Prostate gland (tissue), 2 donors: Measurements from ENCODE around the gene OR1F1. TPM values are rescaled to one million over a fixed set of nuclear protein-coding genes. Genes with fewer than 3 reads are reported as not detected.

ENCODE experiments used
- DNase-seq: peaks from one replicate; pipeline ENCODE4 v3.0.0-alpha.2; 2019; ENCODE audit warnings: low spot score
- H3K27ac ChIP-seq, 2 donors: fragments of 200-600 bp; sonication (generic); 2 replicates each; pipeline ENCODE4 v1.5.1; 2017 to 2019
- H3K27me3 ChIP-seq: fragments of 200-600 bp; sonication (generic); replicated peaks from 2 replicates; pipeline ENCODE4 v1.5.1; 2019; ENCODE audit not compliant: insufficient read depth
- H3K36me3 ChIP-seq, 2 donors: fragments of 200-600 bp; sonication (generic); 1 replicate in 1 of 2; 2 replicates in 1 of 2; pipeline versions ENCODE4 v1.5.1 to v1.8.1; 2017 to 2019
- H3K4me1 ChIP-seq: fragments of 200-600 bp; sonication (generic); replicated peaks from 2 replicates; pipeline ENCODE4 v1.5.1; 2019
- H3K4me3 ChIP-seq, 2 donors: fragments of 200-600 bp; sonication (generic); 2 replicates each; pipeline ENCODE4 v1.5.1; 2017 to 2019
- H3K9me3 ChIP-seq: fragments of 200-600 bp; sonication (generic); 2 replicates; pipeline ENCODE4 v1.5.1; 2017
- CTCF ChIP-seq, 4 experiments: fragments of 200-600 bp in 2 of 4; fragments of 450-650 bp in 2 of 4; sonication (generic) in 2 of 4; IDR thresholded peaks; 1 replicate in 3 of 4; 2 replicates in 1 of 4; pipeline ENCODE4 v1.5.1; 2016 to 2019; ENCODE audit warnings: antibody characterized with exemption in 4 of 4, mild to moderate bottlenecking in 2 of 4, moderate library complexity in 2 of 4
- POLR2A ChIP-seq: fragments of 450-650 bp; IDR thresholded peaks from one replicate; pipeline ENCODE4 v1.6.1; 2016; ENCODE audit warnings: antibody characterized with exemption, mild to moderate bottlenecking
- POLR2AphosphoS5 ChIP-seq: sonication (generic); formaldehyde crosslinking; IDR thresholded peaks from one replicate; pipeline ENCODE4 v1.6.1; 2017; ENCODE audit warnings: antibody characterized with exemption
- WGBS: methylation state at CpG from one replicate; pipeline ENCODE4 v1.1.5; 2018; 5-methylcytosine and 5-hydroxymethylcytosine counted together
- intact Hi-C: fragments of 100-400 bp; cut with DNase I; formaldehyde crosslinking; loops from one replicate; pipeline ENCODE4 v1.14.2; 2022
- total RNA-seq, 2 donors: library from RNA; depleted of rRNA; stranded (reverse); fragments of >200 nt; gene quantifications; one replicate each; pipeline ENCODE4 v1.1.0, GENCODE V29; 2016

Gene OR1F1
- total RNA-seq, 2 donors from 2014 or later, result not detected

GRCh38 chr16:3212567-3212966, 24.6 kb downstream of the OR1F1 start:
- H3K4me1 ChIP-seq, result no peaks in the 10 kb centered on the region
- DNase-seq, result no peak
- no peak for TF ChIP-seq CTCF (IDR thresholded peaks at IDR 0.05)
- no peak for TF ChIP-seq POLR2A
- no peak for TF ChIP-seq POLR2AphosphoS5
- intact Hi-C loops, result no loop called here
- H3K27ac ChIP-seq, result no peak overlapping the region
- no peaks in the 10 kb centered on the region for H3K9me3 ChIP-seq
- WGBS, result 67% methylated on average over 1 of the region's 1 CpG
- H3K27me3 ChIP-seq, result no peaks in the 10 kb centered on the region
- no peak overlapping the region for H3K4me3 ChIP-seq
- H3K36me3 ChIP-seq, result no peaks in the 10 kb centered on the region

DNA sequence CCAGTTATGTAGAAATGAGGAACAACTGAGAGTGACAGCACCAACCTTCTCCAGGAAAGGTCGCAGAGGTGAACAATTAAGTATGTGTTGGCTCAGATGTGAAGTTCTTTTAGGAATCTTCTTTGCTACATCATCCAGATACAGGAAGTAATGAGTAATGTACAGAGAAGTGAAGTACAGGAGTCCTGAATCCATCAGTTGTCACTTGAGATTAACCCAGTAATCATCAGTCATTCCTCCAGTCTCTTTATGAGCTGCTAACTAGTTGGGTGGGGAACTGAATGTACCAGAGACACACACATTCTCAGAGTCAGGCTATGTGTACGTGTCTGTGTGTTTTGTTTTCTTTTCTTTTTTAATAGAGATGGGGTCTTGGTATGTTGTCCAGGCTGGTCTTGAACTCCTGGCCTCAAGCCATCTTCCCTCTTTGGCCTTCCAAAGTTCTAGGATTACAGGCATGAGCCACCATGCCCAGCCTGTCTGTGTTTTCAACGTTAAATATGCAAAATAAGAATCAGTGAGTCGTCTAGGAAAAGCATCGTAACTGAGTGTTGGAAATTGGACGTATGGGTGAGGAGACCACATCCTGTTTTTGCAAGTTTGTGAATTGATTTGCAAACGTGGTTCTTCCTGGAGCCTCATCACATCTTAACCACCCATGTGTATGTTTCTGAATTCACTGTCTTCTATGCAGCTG, 27.0 kb downstream of the OR1F1 start:
- no peak overlapping the region for H3K4me3 ChIP-seq
- intact Hi-C loops, result no loop called here
- 45% methylated on average over 7 of the region's 7 CpGs for WGBS
- TF ChIP-seq CTCF (IDR thresholded peaks at IDR 0.05) (no peak), POLR2A (no peak)
- no peak for DNase-seq
- H3K27me3 ChIP-seq, result no peaks in the 10 kb centered on the region
- no peaks in the 10 kb centered on the region for H3K9me3 ChIP-seq
- H3K4me1 ChIP-seq, result no peaks in the 10 kb centered on the region
- no peak overlapping the region for H3K27ac ChIP-seq
- H3K36me3 ChIP-seq, result no peaks in the 10 kb centered on the region

DNA sequence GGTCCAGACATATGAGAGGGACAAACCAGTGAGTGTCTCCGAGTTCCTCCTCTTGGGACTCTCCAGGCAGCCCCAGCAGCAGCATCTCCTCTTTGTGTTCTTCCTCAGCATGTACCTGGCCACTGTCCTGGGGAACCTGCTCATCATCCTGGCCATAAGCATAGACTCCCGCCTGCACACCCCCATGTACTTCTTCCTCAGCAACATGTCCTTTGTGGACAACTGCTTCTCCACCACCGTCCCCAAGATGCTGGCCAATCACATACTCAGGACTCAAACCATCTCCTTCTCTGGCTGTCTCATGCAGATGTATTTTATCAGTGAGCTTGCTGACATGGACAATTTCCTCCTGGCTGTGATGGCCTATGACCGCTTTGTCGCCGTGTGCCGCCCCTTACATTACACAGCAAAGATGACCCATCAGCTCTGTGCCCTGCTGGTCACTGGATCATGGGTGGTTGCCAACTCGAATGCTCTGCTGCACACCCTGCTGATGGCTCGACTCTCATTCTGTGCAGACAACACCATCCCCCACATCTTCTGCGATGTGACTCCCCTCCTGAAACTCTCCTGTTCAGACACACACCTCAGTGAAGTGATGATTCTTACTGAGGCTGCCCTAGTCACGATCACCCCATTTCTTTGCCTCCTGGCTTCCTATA, 27.7 kb downstream of the OR1F1 start:
- H3K27ac ChIP-seq, result no peak overlapping the region
- 82% methylated on average over 11 of the region's 11 CpGs for WGBS
- no peak for TF ChIP-seq POLR2A
- no peak for TF ChIP-seq CTCF (IDR thresholded peaks at IDR 0.05)
- no peak for TF ChIP-seq POLR2AphosphoS5
- DNase-seq, result no peak
- no peaks in the 10 kb centered on the region for H3K4me1 ChIP-seq
- no peaks in the 10 kb centered on the region for H3K9me3 ChIP-seq
- H3K36me3 ChIP-seq, result no peaks in the 10 kb centered on the region
- no peaks in the 10 kb centered on the region for H3K27me3 ChIP-seq
- H3K4me3 ChIP-seq, result no peak overlapping the region
- intact Hi-C loops, result no loop called here

DNA sequence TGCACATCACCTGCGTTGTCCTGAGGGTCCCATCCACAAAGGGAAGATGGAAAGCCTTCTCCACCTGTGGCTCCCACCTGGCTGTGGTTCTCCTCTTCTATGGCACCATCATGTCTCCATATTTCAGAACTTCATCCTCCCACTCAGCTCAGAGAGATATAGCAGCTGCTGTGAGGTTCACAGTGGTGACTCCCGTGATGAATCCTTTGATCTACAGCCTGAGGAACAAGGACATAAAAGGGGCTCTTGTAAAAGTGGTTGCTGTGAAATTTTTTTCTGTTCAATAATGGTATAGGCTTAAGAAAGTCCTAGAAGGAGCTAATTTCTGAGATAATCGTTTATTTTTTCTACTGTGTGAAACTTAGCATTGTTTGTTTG, 28.2 kb downstream of the OR1F1 start:
- DNase-seq, result no peak
- Histone ChIP-seq H3K4me1 (no peaks in the 10 kb centered on the region), H3K9me3 (no peaks in the 10 kb centered on the region), H3K4me3 (no peak overlapping the region), H3K27me3 (no peaks in the 10 kb centered on the region), H3K36me3 (no peaks in the 10 kb centered on the region), H3K27ac (no peak overlapping the region)
- 64% methylated on average over 3 of the region's 3 CpGs for WGBS
- TF ChIP-seq POLR2A, result no peak
- TF ChIP-seq POLR2AphosphoS5, result no peak
- TF ChIP-seq CTCF (IDR thresholded peaks at IDR 0.05), result no peak
- intact Hi-C loops, result no loop called here

GRCh38 chr16:3220839-3221238, 32.8 kb downstream of the OR1F1 start:
- 85% methylated on average over 10 of the region's 10 CpGs for WGBS
- Histone ChIP-seq H3K36me3 (peaks cover 0 to 3% of the 10 kb centered on the region in 2 donors), H3K4me1 (no peaks in the 10 kb centered on the region), H3K4me3 (no peak overlapping the region), H3K9me3 (peaks cover 13% of the 10 kb centered on the region), H3K27me3 (no peaks in the 10 kb centered on the region), H3K27ac (no peak overlapping the region)
- intact Hi-C loops, result no loop called here
- no peak for DNase-seq
- no peak for TF ChIP-seq POLR2A
- TF ChIP-seq CTCF (IDR thresholded peaks at IDR 0.05), result no peak
- TF ChIP-seq POLR2AphosphoS5, result no peak
